Kidney glomerular epithelial cell (primary cell): ENCODE results near the gene ZNF18.
A peak's percentile ranks its signal among the peaks of the same experiment; 100 is the strongest.

Experiments
- DNase-seq: peaks from one replicate; lab custom pipeline; 2025; lab: John Stamatoyannopoulos, UW

The ZNF18 gene, protein sequence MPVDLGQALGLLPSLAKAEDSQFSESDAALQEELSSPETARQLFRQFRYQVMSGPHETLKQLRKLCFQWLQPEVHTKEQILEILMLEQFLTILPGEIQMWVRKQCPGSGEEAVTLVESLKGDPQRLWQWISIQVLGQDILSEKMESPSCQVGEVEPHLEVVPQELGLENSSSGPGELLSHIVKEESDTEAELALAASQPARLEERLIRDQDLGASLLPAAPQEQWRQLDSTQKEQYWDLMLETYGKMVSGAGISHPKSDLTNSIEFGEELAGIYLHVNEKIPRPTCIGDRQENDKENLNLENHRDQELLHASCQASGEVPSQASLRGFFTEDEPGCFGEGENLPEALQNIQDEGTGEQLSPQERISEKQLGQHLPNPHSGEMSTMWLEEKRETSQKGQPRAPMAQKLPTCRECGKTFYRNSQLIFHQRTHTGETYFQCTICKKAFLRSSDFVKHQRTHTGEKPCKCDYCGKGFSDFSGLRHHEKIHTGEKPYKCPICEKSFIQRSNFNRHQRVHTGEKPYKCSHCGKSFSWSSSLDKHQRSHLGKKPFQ

DNA sequence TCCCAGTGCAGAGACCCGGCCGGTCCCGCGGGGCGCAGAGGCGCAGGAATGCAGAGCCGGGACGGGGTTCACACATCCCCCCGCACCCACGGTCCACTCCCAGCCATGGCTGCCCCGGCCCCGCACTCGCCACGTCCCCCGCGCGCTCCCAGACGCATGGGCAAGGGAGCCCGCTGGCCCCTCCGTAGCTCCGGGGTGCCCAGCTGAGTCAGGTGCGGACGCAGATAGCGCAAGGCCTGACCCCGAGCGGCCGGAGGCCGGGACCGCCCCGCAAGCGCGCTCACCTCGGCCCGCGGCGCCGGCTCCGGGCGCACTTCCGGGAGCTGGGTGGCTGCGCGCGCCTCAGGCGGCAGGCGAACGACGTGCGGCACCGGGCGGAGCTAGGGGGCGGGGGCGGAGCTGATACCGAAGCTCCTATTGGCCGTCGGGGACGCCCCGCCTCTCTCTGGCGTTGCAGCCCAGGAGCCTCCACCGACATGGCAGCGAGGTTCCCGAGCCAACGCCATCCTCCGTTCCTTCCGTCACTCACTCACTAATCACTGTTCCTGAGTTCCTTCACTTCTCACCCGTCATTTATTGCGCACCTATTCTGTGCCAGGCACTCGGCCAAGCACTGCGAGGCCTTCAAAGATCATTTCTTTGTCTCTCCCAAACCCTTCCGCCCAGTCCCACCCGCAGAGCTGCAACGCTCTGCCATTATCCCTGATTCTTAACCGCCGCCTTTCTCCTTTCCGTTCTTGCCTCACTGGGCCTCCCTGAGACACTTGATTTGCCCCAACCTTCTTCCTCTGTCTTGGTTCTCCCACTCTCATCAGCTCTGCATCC lies at the start of gene ZNF18:
TSS of gene ZNF18 (minus strand) at position 329 of the 825 bp plus-strand sequence. CDS start 4,646 bp downstream, outside the sequence.
- DNase-seq, result peak; percentile 93

DNA sequence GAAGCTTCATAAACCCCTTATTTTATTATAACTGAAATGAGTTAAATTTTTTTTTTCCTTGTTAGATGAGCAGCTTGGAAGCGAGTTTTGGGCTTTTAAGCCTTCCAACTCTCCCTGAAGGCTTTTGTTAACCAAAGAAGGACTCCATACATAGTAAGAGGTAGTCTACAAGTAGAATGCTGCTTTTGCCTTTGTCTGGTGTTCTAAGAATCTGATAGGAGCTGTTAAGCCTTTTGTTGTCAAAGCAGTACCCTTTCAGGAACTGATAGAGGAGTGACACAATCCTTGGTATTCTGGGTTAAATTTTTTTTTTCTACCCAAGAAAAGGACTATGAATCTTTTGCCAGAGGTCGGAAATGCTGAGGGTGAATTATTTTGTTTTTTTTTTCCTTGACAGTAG lies 49.5 kb upstream of the ZNF18 start:
- DNase-seq, result no peak

DNA sequence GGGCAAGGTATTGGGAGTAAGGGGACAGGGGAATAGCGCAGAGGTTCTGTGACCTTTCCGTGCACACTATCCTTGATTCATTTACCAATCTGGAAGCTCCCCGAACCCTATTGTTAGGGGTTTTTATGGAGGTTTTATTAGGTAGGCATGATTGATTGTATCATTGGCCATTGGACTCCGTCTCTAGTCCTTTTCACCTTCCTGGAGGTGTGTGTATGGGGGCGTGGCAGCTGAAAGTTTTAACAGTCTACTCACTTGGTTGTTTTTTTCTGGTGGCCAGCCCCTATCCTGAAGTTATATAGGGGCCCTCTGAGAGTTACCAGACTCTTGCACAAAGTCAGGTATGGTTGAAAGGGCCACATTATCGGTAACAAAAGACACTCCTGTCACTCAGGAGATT lies 46.4 kb upstream of the ZNF18 start:
- no peak for DNase-seq

DNA sequence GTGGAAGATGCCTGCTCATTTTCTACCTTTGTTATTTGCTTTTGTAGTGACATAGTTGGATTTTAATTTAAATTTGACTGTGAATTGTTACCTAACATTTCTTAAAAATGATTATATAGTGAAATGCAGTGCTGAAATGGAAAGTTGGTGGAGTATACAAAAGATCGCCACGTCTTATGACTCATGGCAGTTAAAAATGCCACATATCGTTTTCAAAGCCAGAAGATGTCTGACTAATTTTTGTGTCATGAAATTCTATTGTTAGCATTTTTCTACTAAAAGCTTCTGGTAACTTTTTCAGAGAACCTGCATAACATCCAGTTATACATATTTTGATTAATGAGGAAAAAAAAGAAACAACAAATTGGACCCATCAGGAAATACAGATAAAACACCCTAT lies 44.0 kb upstream of the ZNF18 start:
- peak; percentile 41 for DNase-seq

DNA sequence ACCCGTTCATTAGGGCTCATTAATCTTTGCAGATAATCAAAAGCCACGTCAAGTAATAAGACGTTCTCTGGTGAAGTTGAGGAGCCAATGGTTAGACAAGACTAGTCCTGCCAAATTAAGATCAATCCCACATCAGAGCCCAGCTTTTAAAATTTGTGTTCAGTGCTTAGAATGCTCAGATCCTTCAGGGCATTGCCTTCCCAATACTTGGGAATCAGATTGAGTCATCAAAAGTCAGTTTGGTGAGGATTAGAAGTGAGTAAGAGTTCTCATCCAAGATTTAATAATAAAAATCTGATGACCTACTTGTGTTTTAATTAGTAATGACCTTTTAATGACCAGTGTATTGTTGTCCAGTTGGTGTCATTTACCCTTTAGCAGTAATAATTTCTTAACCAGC lies 43.2 kb upstream of the ZNF18 start:
- DNase-seq, result no peak

DNA sequence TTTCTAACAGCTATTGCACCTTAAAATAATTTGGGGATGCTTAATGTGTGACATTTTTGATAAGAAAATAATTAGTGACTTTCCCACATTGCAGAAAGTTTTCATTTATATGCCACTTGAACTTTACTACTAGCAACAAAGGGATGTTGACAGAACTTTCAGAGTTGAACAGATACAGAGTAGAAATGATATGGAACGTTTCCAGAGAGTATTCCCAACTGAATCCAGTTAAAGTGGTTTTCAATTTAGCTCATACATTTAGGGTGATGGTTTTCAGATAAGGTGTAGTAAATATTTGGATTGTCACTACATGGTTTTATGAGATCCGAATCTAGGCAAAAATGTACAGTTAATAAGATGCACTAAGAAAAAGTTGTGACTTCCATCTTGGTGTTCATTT lies 40.7 kb upstream of the ZNF18 start:
- no peak for DNase-seq

DNA sequence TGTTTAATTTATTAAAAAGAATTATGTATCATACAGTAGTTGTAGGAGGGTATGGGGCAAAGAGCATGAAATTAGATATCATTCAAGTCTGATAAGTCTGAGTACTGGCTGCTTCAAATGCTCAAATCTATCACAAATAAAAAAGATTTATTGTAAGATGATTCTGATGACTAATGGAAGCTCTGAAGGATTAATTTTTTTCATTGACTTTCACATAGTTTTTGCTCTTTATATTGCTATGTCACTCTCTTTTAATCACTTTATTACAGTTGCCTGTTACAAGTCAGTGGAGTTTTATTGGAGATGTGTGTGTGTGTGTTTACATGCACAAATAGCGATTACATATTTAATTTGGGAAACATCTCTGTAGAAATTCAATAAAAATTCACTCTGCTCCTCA lies 38.4 kb upstream of the ZNF18 start:
- no peak for DNase-seq

DNA sequence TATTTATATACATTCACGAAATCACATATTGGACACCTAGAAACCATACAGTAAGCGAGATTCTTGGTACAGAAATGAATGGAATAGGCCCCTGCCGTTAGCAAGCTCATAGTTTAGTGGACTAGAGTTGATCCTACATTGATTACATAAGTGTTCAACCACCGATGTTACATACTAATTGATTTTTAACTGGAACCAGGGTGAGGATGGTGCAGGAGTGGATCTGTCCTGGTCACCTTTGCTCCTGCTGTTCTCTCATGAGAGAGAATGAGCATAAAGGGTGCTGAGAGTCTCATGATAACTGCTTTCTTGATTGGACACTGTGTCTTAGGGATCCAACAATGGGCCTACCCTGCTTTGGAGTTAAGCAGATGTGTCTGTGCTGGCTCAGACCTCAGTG lies 37.3 kb upstream of the ZNF18 start:
- DNase-seq, result no peak

DNA sequence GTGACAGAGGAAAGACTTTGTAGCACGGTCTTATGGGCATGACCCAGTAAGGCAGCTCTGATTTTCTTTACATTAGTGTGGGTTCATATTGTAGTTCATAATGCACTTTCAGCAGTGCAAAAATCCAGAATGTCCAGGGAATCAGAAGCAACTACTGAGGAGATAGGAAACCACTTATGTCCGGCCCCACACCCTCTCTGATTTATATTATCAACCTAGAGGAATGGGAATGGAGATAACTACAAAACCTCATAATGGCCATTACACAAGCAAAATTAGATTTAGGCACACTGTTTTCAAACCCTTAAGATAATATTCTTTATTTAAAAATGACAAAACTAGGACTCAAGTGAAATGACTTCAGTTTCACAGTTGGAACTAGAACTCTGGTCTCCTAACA lies 31.3 kb upstream of the ZNF18 start:
- no peak for DNase-seq

DNA sequence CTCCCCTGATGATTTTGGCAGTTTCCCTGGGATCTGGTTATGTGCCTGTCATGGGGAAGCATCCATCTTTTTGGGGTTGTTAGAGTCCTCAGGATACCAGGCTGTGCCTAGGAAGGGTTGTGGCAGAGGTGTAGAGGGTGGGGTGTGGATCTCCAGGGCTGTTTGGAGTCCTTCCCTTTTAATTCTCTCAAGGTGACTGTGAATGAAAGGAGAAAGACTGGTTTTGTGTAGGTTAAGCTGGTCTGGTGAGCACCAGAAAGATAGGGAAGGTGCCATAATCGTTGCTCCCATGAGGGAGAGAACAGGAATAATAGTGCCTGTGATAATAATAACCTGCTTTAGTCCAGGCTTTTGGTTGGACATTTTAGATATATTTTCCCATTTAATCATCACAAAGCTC lies 30.4 kb upstream of the ZNF18 start:
- DNase-seq, result no peak

DNA sequence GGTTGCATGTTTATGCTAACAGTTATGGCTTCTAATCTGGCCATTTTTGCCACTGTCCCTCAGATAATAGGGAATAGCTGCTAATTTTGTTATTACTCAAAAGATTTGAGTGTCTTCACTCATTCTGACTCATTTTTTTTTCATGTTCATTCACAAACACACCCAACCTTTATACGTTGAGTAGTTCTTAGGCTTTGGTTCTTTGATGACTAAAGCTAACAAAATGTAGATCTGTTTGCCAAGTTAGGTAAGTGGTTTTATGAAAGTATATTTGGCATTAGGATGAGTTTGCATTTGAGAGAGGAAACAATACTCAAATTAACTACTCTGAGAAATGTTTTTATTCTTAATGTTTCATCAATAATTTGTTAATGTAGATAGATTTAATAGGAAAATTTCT lies 27.1 kb upstream of the ZNF18 start:
- peak; percentile 73 for DNase-seq

DNA sequence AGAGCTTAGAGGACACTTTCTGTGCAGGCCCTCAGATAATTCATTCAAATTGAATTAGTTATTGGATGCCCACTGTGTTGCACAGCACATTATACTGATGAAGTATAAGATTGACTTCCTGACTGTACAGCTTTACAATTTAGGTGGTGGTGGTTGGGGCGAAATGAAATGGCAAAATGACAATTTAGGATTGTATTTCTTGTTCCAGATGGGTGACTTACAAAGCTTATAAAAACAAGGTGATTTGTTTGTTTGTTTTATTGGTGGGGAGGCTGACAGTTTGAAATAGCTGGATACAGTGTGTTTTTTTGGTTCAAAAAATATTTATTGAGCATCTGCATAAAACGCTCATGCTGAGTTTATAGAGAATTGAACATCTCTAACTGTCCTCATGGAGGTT lies 25.0 kb upstream of the ZNF18 start:
- DNase-seq, result no peak

DNA sequence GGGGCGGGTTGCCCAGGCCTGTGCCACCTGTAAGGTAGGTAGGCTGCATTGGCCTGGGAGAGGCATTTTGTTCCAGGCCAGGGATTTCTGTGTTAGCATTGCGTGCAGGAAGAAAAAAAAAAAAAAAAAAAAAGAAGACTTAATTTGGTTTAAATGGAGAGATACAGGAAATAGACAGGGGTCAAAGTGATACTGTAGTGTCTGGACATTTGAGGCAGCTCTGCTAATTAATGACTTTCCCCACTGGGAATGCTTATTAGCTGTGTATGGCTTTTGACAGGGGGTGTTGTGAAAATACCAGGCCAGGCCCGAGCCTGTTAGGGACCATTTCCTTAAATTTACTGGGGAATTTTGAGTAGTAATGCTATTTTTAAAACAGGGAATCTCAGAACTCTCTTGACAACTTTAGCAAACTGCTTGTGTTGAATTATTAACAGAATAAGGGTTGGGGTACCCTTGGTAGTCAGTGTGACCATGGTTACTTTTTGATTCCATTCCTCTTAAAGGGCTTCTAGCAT lies 24.4 kb upstream of the ZNF18 start:
- DNase-seq, result no peak

DNA sequence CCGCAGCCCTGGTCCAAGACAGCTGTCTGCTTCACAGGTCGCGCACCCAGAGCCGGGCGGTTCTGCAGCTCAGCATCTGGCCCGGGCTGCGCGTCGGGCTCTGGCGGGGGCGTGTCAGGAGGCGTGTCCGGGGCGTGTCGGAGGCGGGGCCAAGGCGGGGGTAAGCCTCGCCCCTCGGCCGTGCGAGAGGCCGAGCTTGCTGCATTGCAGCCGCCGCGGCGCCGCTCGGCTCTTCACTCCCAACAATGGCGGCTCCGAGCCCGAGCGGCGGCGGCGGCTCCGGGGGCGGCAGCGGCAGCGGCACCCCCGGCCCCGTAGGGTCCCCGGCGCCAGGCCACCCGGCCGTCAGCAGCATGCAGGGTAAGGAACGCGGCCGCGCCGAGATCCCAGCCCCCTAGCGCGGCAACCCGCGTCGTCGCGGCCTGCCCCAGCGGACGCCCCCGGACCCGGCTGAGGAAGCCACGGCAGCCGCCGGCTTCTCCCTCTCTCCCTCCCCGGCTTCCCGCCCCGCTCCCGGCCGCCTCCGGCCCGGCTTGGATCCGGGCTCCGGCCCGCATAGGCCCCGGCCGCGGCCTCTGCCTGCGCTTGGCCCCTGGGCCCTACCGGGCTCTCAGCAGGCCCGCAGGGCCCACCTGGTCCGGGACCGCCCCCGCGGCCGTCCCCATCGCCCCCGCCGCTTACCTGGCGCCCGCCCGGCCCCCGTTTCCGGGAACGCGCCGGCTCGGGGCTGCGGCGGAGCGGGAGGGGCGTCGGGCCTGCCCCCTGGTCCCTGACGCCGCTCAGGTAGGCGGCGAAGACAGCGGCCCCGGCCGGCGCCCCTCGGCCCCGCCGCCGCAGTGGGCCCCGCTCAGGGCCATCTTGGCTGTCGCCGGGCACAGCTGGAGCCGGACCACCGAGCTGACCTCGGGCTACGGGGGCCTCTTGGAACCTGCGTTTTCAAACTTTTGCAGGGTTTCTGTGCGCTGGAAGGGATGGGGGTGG lies 23.7 kb upstream of the ZNF18 start, which contains the start of gene MAP2K4:
TSS of gene MAP2K4 (plus strand) at position 236 of the 981 bp plus-strand sequence. CDS start at position 246, 10 bp downstream.
- peak; percentile 52 for DNase-seq

DNA sequence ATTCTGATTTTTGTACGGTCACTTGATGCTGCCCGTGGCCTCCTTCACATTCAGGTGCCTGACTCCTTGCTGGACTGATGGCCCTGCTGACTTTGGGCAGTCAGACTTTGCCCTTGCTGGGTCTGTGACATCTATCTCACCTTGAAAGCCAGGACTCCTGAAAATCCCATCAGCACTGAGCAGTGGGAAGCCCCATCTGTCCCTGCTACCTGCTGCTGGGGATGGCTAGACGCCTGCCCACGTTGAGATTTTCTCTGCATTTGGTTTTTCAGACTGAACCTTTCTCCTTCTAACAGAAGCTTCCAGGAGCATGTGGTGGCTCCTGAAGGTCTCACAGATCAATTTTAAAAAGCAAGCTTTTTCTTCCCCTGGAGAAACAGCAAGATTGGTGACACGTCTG lies 10.2 kb upstream of the ZNF18 start:
- no peak for DNase-seq

DNA sequence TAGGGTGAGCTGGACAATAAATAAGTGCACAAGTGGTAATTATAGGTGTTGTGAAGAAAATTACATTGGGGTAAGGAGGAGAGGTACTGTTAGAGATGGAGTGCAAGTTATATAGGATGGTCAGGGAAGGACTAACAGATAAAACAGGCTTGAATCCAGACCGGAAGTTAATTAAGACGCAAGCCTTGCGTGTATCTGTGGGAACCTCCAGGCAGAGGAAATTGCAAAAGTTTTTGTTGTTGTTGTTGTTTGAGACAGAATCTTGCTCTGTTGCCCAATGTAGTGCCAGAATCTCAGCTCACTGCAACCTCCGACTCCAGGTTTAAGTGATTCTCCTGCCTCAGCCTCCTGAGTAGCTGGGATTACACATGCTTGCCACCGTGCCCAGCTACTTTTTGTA lies 2.4 kb upstream of the ZNF18 start:
- DNase-seq, result no peak

DNA sequence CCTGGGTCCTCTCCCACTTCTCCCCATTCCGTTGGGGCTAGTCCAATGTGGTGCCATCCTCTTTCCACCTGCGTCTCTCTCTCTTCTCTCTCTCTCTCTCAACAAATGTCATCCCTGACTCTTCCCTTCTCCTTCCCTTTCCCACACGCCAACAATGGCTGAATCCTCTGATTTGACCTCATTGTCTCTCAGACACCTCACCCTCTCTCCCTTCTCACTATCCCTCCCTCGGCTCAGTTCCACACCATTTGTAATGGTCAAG lies 628 bp upstream of the ZNF18 start:
- DNase-seq, result no peak

DNA sequence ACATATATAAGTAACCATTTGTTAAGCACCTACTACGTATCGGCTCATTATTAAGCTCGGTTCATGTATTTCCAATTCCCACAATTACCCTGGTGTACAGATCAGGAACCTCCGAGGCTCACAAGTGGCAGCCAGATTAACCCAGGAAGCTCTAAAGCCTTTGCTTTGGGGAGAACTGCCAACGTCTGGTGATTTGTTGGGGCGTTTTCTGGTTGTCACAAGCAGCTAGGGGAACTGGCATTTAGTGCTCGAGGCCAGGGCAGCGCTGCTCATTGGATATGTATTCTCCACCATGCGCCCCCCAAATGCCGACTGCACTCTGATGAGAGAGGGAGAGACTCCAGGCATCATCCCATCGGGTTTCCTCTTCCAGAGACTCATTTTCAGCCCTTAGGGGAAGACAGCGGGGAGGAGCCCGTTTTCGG lies 541 bp downstream of the ZNF18 start:
- peak; percentile 76 for DNase-seq

DNA sequence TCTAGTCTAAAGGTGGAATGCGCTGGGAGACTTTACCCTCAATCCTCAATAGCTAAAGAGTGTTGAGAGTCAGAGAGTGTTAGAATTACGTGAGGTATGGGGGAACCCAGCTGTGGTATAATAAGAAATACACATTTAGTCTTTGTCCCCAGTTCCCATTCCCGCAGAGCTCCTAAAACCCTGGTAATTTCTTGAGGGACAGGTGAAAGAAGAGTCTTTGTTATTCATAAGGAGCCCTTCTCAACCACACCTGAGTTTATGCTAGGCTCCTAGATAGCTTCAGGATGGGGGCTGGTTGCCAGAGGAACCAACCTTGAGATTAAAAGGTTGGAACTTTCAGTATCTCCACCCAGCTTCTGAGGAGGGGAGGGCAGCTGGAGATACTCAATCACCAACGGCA lies 5.8 kb downstream of the ZNF18 start:
- no peak for DNase-seq

DNA sequence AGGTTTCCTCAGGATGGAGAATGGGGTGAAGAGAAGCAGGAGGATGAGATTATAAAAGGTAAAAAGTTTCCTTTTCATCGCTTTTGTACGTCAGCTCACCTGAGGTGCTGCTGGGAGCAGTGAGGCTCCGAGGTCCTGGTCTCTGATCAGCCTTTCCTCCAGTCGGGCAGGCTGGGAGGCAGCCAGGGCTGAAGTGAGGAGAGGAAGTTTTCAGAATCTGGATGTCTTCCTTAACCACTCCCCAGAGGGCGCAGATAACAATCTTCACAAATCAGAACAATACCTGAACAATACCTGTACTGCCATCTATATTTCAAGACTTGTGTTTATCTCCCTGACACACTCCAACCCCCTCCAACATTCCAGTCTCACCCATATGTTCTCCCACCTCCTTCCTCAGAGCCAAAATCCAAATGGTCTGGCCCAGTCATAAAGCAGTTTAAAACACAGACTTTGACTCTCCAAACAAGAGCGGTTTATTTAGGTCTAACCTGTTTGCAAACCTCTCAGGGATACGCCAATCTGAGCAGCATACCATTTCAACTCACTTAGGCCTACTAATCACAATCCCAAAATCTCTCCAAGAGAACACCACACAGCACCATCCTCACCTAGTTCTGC lies 6.8 kb downstream of the ZNF18 start:
- no peak for DNase-seq

DNA sequence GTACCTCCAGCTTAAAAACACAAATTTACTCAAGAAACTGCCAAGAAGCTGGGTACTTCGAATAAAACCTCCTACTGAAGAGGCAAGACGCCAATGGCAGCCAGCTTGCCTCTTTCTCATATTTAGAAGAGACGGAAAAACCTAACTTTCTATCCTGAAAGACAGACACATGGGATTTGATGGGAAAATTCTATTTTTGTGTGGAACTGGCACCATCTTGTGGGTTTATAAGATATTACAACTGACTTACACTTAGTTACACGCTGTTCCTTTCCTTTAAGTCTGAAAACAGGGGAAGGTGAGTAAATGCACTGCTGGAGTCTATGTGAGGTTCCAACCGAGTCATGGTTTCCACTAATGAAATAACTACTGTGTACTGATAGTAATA lies 10.3 kb downstream of the ZNF18 start:
- DNase-seq, result peak; percentile 44
